Stimulated activated naive B cell treated with anti-CD40 and anti-IgM and Interleukin-4, amounts not matched to agents 10 μg/mL and 1 μg/mL and 100 μg/mL, for 72 hours (primary cell): ENCODE results near the gene FAM209A.
"Not testable (repeated sequence)": the region's sequence is repeated elsewhere in the genome, so short reads cannot be mapped to it uniquely, and the experiment has no call there.

Experiments used
- ATAC-seq, 2 donors: fragments of 150-1000 bp; cut with Tn5 transposase; replicated peaks; 2 replicates each; pipeline ENCODE4 v1.10.0; 2021; ENCODE audit warnings: moderate library complexity in 1 of 2
- DNase-seq: peaks from one replicate; pipeline ENCODE4 v3.0.0; 2021
- H3K27ac Mint-ChIP-seq: one replicate; pipeline ENCODE4 v1.8.0; 2022; ENCODE audit warnings: mild to moderate bottlenecking, mixed read lengths
- H3K27me3 Mint-ChIP-seq, 2 donors: one replicate each; pipeline ENCODE4 v1.8.0; 2022; ENCODE audit warnings: mixed read lengths in 2 of 2
- H3K36me3 Mint-ChIP-seq, 2 donors: one replicate each; pipeline ENCODE4 v1.8.0; 2022; ENCODE audit warnings: mixed read lengths in 2 of 2, mild to moderate bottlenecking in 1 of 2
- H3K4me1 Mint-ChIP-seq, 2 donors: one replicate each; pipeline ENCODE4 v1.8.0; 2022; ENCODE audit warnings: mixed read lengths in 2 of 2, mild to moderate bottlenecking in 1 of 2
- H3K4me3 Mint-ChIP-seq, 2 donors: one replicate each; pipeline ENCODE4 v1.8.0; 2022; ENCODE audit warnings: mild to moderate bottlenecking in 2 of 2, mixed read lengths in 2 of 2, moderate library complexity in 1 of 2
- H3K9me3 Mint-ChIP-seq, 2 donors: one replicate each; pipeline ENCODE4 v1.8.0; 2022; ENCODE audit warnings: mixed read lengths in 2 of 2, mild to moderate bottlenecking in 1 of 2

FAM209A gene

GRCh38 chr20:56564526-56564925 lies 40.0 kb downstream of the FAM209A start:
- not testable (repeated sequence) for H3K36me3 Mint-ChIP-seq, ATAC-seq, H3K4me3 Mint-ChIP-seq, H3K27ac Mint-ChIP-seq, H3K27me3 Mint-ChIP-seq, H3K4me1 Mint-ChIP-seq, H3K9me3 Mint-ChIP-seq, DNase-seq

- H3K27ac Mint-ChIP-seq = no peak overlapping the region
- no peaks in the 10 kb centered on the region for H3K36me3 Mint-ChIP-seq
- H3K4me3 Mint-ChIP-seq = no peak overlapping the region
- H3K4me1 Mint-ChIP-seq = no peaks in the 10 kb centered on the region
- no peaks in the 10 kb centered on the region for H3K9me3 Mint-ChIP-seq
- ATAC-seq (no peak), DNase-seq (no peak)
- H3K27me3 Mint-ChIP-seq = peaks cover 7 to 8% of the 10 kb centered on the region in 2 donors
Measured at GRCh38 chr20:56565511-56565910, 41.0 kb downstream of the FAM209A start.

- DNase-seq = no peak
- Mint-ChIP-seq H3K27ac (no peak overlapping the region), H3K9me3 (peaks cover 0 to 1% of the 10 kb centered on the region in 2 donors), H3K27me3 (peaks cover 8 to 13% of the 10 kb centered on the region in 2 donors), H3K4me3 (no peak overlapping the region), H3K36me3 (no peaks in the 10 kb centered on the region), H3K4me1 (no peaks in the 10 kb centered on the region)
- ATAC-seq = no peak
Measured at GRCh38 chr20:56566621-56567020, 42.1 kb downstream of the FAM209A start.

GRCh38 chr20:56570832-56571231 lies 46.3 kb downstream of the FAM209A start:
- no peaks in the 10 kb centered on the region for H3K4me1 Mint-ChIP-seq
- H3K9me3 Mint-ChIP-seq = peaks cover 0 to 1% of the 10 kb centered on the region in 2 donors
- no peaks in the 10 kb centered on the region for H3K36me3 Mint-ChIP-seq
- H3K27me3 Mint-ChIP-seq = peaks cover 33% of the 10 kb centered on the region in 2 donors
- no peak overlapping the region for H3K27ac Mint-ChIP-seq
- ATAC-seq = no peak
- DNase-seq = no peak
- H3K4me3 Mint-ChIP-seq = no peak overlapping the region

- Mint-ChIP-seq H3K36me3 (no peaks in the 10 kb centered on the region), H3K9me3 (peaks cover 0 to 1% of the 10 kb centered on the region in 2 donors), H3K27me3 (peaks cover 39% of the 10 kb centered on the region in 2 donors), H3K27ac (no peak overlapping the region), H3K4me3 (no peak overlapping the region), H3K4me1 (no peaks in the 10 kb centered on the region)
- DNase-seq = no peak
- no peak for ATAC-seq
Measured at GRCh38 chr20:56572172-56572571, 47.6 kb downstream of the FAM209A start.

- H3K27ac Mint-ChIP-seq = no peak overlapping the region
- no peaks in the 10 kb centered on the region for H3K36me3 Mint-ChIP-seq
- H3K27me3 Mint-ChIP-seq = peaks cover 39 to 42% of the 10 kb centered on the region in 2 donors
- no peaks in the 10 kb centered on the region for H3K4me1 Mint-ChIP-seq
- DNase-seq = no peak
- H3K4me3 Mint-ChIP-seq = no peak overlapping the region
- peaks cover 0 to 1% of the 10 kb centered on the region in 2 donors for H3K9me3 Mint-ChIP-seq
- no peak for ATAC-seq
Measured at GRCh38 chr20:56573986-56574385, 49.4 kb downstream of the FAM209A start.

- no peak overlapping the region for H3K4me3 Mint-ChIP-seq
- DNase-seq (no peak), ATAC-seq (no peak)
- peaks cover 0 to 1% of the 10 kb centered on the region in 2 donors for H3K9me3 Mint-ChIP-seq
- no peaks in the 10 kb centered on the region for H3K4me1 Mint-ChIP-seq
- no peaks in the 10 kb centered on the region for H3K36me3 Mint-ChIP-seq
- H3K27ac Mint-ChIP-seq = no peak overlapping the region
- H3K27me3 Mint-ChIP-seq = peaks cover 39 to 42% of the 10 kb centered on the region in 2 donors
Measured at GRCh38 chr20:56574531-56575142, 50.1 kb downstream of the FAM209A start.

- Mint-ChIP-seq H3K27ac (no peak overlapping the region), H3K4me1 (no peaks in the 10 kb centered on the region), H3K36me3 (no peaks in the 10 kb centered on the region), H3K9me3 (peaks cover 0 to 1% of the 10 kb centered on the region in 2 donors), H3K27me3 (peaks cover 37 to 40% of the 10 kb centered on the region in 2 donors), H3K4me3 (no peak overlapping the region)
- no peak for ATAC-seq
- DNase-seq = no peak
Measured at GRCh38 chr20:56575157-56575556, 50.6 kb downstream of the FAM209A start.
